ENCODE measurements around the gene NRN1. TPM values are rescaled to one million over a fixed set of nuclear protein-coding genes. Genes with fewer than 3 reads are reported as not detected.

NRN1 gene
- total RNA-seq, 1 donor from 2014 or later = 40.8 TPM

DNA sequence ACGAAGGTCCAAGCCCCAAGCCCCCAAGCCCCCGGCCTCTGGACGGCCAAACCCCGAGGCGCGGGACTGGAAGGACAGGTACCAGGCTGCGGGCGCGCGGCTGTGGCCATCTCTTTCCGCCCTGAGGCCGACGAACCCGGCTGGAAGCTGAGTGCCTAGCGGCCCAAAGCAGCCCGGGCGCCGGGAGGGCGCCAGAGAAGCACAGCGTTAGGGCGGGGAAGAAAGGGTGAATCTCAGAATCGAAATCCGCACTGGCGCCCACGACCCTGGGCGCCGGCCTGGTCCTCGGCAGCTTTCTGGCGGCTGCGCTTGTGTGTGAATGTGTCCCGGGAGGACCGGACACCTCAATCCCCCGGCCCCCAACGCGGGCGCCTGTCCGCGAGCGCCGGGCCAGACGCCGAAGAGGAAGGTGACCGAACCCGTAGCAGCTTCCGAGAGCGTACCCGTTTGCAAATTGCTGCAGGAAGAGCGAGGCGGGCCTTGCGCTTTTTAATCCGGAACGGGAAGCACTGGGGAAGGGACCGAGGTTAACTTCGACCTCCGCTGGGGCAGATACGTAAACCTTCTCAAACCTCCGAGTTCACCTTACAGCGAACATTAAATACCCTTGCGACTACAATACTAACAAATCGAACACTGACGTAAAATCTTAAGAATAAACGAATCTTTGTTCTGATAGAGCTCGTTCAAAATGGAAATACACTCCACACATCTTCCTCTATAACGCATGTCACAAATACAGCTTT lies 2.9 kb downstream of the NRN1 start:
- Histone ChIP-seq H3K27ac (no peak overlapping the region), H3K36me3 (no peaks in the 10 kb centered on the region), H3K27me3 (peaks cover 58% of the 10 kb centered on the region), H3K4me3 (peak overlapping the region; percentile 35 to 43), H3K4me1 (peaks cover 15 to 28% of the 10 kb centered on the region in 2 donors), H3K9me3 (no peaks in the 10 kb centered on the region)
- intact Hi-C loops (cut with DNase I) = loop anchor here (5.0 kb wide), 1 partner anchor 96 kb away; no protein-coding TSS in a partner anchor
- no peak for DNase-seq (ENCODE audit: low spot score in 2 of 2)
- TF ChIP-seq, protein P1, sequence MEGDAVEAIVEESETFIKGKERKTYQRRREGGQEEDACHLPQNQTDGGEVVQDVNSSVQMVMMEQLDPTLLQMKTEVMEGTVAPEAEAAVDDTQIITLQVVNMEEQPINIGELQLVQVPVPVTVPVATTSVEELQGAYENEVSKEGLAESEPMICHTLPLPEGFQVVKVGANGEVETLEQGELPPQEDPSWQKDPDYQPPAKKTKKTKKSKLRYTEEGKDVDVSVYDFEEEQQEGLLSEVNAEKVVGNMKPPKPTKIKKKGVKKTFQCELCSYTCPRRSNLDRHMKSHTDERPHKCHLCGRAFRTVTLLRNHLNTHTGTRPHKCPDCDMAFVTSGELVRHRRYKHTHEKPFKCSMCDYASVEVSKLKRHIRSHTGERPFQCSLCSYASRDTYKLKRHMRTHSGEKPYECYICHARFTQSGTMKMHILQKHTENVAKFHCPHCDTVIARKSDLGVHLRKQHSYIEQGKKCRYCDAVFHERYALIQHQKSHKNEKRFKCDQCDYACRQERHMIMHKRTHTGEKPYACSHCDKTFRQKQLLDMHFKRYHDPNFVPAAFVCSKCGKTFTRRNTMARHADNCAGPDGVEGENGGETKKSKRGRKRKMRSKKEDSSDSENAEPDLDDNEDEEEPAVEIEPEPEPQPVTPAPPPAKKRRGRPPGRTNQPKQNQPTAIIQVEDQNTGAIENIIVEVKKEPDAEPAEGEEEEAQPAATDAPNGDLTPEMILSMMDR (IDR thresholded peaks at IDR 0.05) = no peak

DNA sequence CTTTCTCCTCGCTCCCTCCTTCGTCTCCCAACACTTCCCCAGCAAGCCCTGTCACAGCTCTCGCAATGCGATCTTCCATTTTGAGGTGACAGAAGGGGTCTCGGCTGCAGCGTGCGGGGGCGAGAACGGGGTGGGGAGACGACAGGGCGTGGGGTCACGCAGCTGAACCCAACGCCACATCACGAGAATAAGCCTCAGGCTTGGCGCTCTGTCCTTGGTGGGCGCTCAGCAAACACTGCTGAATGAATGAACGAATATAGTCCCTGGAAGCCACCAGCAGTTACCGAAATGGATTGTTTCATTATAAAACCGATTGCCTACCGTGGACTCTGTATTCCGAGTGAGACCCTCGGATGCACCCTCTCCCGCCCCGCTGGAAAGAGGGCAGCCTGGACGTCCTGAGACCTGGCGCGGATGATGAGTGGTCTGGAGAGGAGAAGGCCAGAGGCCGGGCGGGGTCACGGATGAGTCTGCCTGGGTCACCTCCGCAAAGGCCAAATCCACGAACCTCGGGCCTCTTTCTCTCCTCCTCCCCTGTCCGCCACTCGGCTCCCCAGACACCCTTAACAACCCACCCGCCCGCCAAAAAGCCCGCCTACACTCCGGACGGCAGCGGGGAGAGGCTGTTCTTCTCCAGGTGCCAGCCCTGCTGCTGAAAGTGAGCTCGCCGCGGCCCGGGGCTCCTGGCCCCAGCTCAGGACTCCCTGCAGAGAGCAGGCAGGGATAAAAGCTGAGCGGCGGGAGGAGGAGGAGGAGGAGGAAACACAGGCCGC lies 3.7 kb downstream of the NRN1 start:
- H3K27me3 ChIP-seq = peaks cover 61% of the 10 kb centered on the region
- no peaks in the 10 kb centered on the region for H3K9me3 ChIP-seq
- TF ChIP-seq, protein P1 (IDR thresholded peaks at IDR 0.05) = no peak
- intact Hi-C loops (cut with DNase I) = loop anchor here (5.0 kb wide), 1 partner anchor 96 kb away; no protein-coding TSS in a partner anchor
- H3K4me1 ChIP-seq = peaks cover 12 to 20% of the 10 kb centered on the region in 2 donors
- peak overlapping the region; percentile 35 to 43 for H3K4me3 ChIP-seq
- no peak for DNase-seq (ENCODE audit: low spot score in 2 of 2)
- no peaks in the 10 kb centered on the region for H3K36me3 ChIP-seq
- no peak overlapping the region for H3K27ac ChIP-seq

DNA sequence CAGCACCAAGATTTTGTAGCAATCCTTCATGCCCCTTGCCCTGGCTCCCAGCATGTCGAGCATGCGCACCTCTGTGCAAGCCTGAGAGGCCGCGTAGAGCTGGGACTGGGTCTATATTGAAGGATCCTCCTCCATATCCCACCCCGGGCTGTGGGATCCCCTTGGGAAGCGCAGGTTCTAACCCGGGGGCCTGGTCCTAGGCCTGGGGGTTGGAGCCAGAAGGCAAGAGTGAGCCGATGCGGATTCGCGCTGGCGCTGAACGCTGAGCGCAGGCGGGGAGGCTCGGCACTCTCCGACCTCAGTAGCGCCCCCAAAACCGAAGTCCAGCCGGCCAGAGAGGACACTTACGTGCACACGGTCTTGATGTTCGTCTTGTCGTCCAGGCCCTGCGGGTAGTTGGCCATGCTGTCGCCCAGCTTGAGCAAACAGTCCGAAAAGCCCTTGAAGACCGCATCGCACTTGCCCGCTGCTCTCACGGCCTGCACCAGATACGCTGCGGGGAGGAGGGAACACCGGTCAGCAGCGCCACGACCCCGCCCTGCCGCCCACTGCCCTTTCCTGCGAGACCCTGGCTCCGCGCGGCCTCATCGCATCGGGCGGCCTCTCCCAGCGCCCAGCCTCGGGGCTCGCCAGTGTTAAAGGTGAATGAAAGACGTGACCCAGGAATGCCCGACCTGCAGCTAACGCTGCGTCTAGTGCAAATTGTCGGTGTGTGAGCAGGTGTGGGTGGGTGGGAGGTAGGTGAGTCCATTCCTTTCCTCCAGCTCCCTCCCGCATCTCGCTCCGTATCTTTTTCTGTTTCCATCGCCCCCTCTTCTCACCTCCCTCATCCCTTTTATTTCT lies 4.5 kb downstream of the NRN1 start:
- Histone ChIP-seq H3K4me3 (no peak overlapping the region), H3K27ac (no peak overlapping the region), H3K36me3 (no peaks in the 10 kb centered on the region), H3K27me3 (peaks cover 58% of the 10 kb centered on the region), H3K9me3 (no peaks in the 10 kb centered on the region), H3K4me1 (peaks cover 9 to 16% of the 10 kb centered on the region in 2 donors)
- no peak for DNase-seq (ENCODE audit: low spot score in 2 of 2)
- intact Hi-C loops (cut with DNase I) = loop anchor here (5.0 kb wide), 1 partner anchor 95 kb away; no protein-coding TSS in a partner anchor
- TF ChIP-seq, protein P1 (IDR thresholded peaks at IDR 0.05) = no peak

- peaks cover 58% of the 10 kb centered on the region for H3K27me3 ChIP-seq
- TF ChIP-seq, protein P1 (IDR thresholded peaks at IDR 0.05) = no peak
Measured at GRCh38 chr6:6001443-6001842, 5.3 kb downstream of the NRN1 start.

More at GRCh38 chr6:6001443-6001842, 5.3 kb downstream of the NRN1 start:
- DNase-seq (ENCODE audit: low spot score in 2 of 2) = no peak
- Histone ChIP-seq H3K27ac (no peak overlapping the region), H3K36me3 (no peaks in the 10 kb centered on the region), H3K4me1 (peaks cover 12 to 17% of the 10 kb centered on the region in 2 donors), H3K4me3 (no peak overlapping the region), H3K9me3 (no peaks in the 10 kb centered on the region)
- intact Hi-C loops (cut with DNase I) = loop anchor here (5.0 kb wide), 1 partner anchor 94 kb away; no protein-coding TSS in a partner anchor

All from ascending aorta (tissue), 2 donors.